ENCODE measurements around the gene RNPEPL1.

Gene RNPEPL1

DNA sequence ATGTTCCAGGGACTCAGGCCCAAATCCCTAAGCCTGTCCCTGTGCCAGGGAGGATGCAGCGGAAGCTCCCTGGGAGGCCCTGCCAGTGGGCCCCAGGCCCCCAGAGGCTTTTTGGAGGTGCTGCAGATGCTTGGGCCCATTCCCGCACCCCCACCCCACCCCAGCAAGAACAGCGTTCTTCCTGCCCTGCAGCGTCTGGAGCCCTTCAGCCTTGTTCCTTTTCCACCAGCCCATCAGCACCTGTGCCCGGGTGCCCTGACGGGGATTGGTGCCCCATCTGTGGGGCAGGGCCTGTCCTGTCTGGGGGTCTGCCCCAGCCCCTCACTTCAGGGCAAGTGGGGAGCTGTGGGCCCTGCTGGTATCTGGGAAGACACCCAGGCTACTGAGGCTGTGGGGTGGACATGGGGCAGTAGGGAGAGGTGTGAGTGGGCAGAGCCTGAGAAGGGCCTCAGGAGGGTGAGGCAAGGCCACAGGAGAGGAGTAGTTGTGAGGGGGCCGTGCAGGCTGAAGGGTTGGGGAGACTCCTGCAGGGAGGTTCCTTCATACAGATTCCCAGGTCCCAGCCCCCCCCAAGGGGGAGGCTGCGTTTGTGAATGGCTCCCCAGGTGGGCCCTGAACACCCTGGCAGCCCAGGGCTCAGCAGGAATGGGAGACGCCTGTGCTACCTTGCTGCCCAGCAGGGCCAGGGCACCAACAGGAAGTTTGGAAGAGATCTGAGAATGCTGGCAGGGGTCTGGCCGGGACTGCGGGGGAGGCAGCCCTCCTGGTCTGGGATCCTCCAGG, 2.4 kb downstream of the RNPEPL1 start:
- H3K4me3 Mint-ChIP-seq, result no peak overlapping the region

DNA sequence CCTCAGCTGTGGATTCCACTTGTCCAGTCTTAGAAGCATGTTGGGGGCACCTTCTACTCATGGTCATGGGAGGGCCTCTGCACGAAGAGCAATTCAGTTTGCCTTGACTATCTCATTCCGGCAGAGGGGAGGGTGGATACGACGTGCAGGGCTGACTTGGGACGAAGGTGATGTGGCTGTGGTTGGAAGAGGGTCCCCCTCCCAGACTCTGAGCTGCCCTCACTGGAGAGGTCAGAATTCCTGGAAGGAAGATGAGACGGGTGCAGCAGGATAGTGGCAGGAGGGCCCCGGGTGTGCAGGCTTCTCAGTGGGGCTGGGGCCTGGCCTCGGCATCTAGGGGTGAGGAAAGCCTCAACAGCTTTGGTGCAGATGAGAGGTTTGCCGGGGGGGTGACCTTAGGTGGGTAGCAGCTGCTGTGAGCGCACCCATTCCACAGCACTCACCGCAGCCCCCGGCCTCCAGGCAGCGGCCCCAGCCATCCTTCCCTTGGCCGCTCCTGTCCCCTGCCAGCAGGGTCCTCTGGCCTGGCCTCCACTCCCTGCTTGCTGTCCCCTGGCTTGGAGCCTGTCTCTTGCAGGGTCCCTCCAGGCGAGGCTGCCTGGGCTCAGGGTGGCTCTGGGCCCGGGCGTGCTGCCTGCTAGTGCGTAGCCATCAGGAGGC, 3.2 kb downstream of the RNPEPL1 start:
- H3K27ac Mint-ChIP-seq, result no peak overlapping the region
- no peak overlapping the region for H3K4me3 Mint-ChIP-seq
- peaks cover 23% of the 10 kb centered on the region for H3K27me3 Mint-ChIP-seq (ENCODE audit: low read depth, poor library complexity)
- TF ChIP-seq, protein P1, sequence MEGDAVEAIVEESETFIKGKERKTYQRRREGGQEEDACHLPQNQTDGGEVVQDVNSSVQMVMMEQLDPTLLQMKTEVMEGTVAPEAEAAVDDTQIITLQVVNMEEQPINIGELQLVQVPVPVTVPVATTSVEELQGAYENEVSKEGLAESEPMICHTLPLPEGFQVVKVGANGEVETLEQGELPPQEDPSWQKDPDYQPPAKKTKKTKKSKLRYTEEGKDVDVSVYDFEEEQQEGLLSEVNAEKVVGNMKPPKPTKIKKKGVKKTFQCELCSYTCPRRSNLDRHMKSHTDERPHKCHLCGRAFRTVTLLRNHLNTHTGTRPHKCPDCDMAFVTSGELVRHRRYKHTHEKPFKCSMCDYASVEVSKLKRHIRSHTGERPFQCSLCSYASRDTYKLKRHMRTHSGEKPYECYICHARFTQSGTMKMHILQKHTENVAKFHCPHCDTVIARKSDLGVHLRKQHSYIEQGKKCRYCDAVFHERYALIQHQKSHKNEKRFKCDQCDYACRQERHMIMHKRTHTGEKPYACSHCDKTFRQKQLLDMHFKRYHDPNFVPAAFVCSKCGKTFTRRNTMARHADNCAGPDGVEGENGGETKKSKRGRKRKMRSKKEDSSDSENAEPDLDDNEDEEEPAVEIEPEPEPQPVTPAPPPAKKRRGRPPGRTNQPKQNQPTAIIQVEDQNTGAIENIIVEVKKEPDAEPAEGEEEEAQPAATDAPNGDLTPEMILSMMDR (IDR thresholded peaks at IDR 0.05), result no peak
- peak; percentile 3 for DNase-seq
- no peaks in the 10 kb centered on the region for H3K9me3 Mint-ChIP-seq
- peaks cover 15% of the 10 kb centered on the region for H3K4me1 Mint-ChIP-seq
- H3K36me3 Mint-ChIP-seq (ENCODE audit: low read depth), result no peaks in the 10 kb centered on the region

More for the DNA sequence above, 2.4 kb downstream of the RNPEPL1 start:
- TF ChIP-seq, protein P1 (IDR thresholded peaks at IDR 0.05), result no peak
- no peak overlapping the region for H3K27ac Mint-ChIP-seq
- no peaks in the 10 kb centered on the region for H3K9me3 Mint-ChIP-seq
- no peak for DNase-seq
- H3K36me3 Mint-ChIP-seq (ENCODE audit: low read depth), result no peaks in the 10 kb centered on the region
- H3K4me1 Mint-ChIP-seq, result peaks cover 23% of the 10 kb centered on the region
- H3K27me3 Mint-ChIP-seq (ENCODE audit: low read depth, poor library complexity), result peaks cover 28% of the 10 kb centered on the region

DNA sequence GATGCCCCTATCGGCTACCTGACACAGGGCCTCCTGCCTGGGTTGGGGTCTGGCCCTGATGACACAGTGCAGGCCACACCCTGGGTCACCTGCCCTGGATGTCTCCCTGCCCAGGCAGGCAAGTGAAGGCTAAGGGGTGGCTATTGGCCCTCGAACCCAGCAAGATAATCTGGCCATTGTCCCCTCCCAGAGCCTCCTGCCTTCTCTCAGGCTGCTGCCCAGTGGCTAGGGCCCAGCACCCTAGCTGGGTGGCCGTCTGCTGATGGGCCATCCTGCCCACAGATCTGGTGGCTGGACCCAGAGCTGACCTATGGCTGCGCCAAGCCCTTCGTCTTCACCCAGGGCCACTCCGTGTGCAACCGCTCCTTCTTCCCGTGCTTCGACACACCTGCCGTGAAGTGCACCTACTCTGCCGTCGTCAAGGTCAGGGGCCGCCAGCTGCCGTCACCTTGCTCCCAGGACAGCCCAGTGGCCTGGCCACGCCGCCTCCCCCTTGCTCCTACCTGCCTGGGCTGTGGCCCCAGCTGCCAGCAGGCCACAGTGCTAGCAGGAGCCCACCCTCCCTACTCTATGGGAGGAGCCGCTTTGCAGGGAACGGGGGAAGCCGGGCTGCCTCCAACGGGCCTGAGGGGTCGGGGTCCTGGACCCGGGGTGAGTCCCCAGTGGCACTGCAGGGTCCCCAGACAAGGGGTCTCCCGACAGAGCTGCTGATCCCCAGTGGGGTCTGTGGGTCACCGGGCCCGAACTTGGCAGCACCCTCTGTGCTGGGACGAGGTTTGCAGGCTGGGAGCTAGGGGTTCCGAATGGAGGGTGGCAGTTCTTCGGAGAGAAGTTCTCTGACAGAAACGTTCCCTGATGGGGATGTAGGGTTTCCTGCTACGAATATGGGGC, 4.1 kb downstream of the RNPEPL1 start:
- DNase-seq, result no peak
- Mint-ChIP-seq H3K4me1 (peaks cover 11% of the 10 kb centered on the region), H3K27ac (no peak overlapping the region), H3K27me3 (ENCODE audit: low read depth, poor library complexity) (peaks cover 16% of the 10 kb centered on the region), H3K36me3 (ENCODE audit: low read depth) (no peaks in the 10 kb centered on the region), H3K4me3 (no peak overlapping the region), H3K9me3 (no peaks in the 10 kb centered on the region)
- TF ChIP-seq, protein P1 (IDR thresholded peaks at IDR 0.05), result no peak

DNA sequence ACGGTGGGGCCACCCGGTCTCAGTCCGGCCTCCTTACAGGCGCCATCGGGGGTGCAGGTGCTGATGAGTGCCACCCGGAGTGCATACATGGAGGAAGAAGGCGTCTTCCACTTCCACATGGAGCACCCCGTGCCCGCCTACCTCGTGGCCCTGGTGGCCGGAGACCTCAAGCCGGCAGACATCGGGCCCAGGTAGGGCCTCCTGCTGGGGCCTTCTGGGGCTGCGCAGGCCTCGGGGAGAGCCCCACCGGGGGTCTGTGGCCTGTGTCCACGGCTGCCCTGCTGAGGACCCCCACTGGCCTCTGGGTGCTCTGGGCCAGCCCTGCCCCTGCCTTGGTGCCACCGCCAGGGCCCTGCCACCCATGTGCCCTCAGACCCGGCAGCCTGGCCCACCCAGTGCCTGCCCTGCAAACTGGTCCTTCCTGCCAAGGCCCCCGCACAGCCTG, 4.8 kb downstream of the RNPEPL1 start:
- Mint-ChIP-seq H3K4me1 (peaks cover 5% of the 10 kb centered on the region), H3K27me3 (ENCODE audit: low read depth, poor library complexity) (peaks cover 9% of the 10 kb centered on the region), H3K9me3 (no peaks in the 10 kb centered on the region), H3K36me3 (ENCODE audit: low read depth) (no peaks in the 10 kb centered on the region), H3K4me3 (no peak overlapping the region), H3K27ac (no peak overlapping the region)
- DNase-seq, result no peak
- TF ChIP-seq, protein P1 (IDR thresholded peaks at IDR 0.05), result no peak

DNA sequence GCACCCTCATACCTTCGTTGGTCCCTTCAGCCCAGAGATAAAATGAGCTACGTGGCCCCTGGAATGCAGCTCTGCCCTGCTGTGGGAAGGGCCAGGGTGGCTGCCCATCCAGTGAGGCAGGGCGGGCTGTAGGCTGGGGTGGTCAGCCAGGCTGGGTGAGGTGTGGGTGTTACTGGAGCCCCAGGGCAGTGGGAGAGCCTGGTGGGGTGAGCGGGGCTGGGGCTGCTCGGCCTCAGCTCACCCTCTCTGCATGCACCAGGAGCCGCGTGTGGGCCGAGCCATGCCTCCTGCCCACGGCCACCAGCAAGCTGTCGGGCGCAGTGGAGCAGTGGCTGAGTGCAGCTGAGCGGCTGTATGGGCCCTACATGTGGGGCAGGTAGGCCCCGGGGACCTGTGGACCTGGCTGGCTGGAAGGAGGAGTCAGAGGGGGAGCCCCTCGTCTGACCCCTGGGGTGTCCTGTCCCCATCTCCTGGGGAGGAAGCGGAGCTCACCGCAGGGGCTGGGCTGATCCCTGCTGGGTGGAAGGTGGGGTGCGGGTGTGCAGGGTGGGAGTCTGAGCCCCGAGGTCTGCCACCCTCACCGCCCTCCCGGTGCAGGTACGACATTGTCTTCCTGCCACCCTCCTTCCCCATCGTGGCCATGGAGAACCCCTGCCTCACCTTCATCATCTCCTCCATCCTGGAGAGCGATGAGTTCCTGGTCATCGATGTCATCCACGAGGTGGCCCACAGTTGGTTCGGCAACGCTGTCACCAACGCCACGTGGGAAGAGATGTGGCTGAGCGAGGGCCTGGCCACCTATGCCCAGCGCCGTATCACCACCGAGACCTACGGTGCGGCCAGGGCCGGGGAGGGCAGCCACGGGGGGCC, 5.5 kb downstream of the RNPEPL1 start:
- Mint-ChIP-seq H3K36me3 (ENCODE audit: low read depth) (no peaks in the 10 kb centered on the region), H3K4me3 (no peak overlapping the region), H3K9me3 (no peaks in the 10 kb centered on the region), H3K4me1 (peaks cover 5% of the 10 kb centered on the region), H3K27me3 (ENCODE audit: low read depth, poor library complexity) (peaks cover 8% of the 10 kb centered on the region), H3K27ac (no peak overlapping the region)
- no peak for DNase-seq
- TF ChIP-seq, protein P1 (IDR thresholded peaks at IDR 0.05), result no peak

Data from nephron progenitor cell (in vitro differentiated cells).